Measurements from ENCODE around the gene P4HTM. TPM values are rescaled to one million over a fixed set of nuclear protein-coding genes. Genes with fewer than 3 reads are reported as not detected.

The P4HTM gene
- total RNA-seq, 1 donor from 2014 or later: 47.1 TPM

GRCh38 chr3:49025005-49025792 is 35.2 kb downstream of the P4HTM start:
- no peak for DNase-seq (ENCODE audit: low read depth)

DNA sequence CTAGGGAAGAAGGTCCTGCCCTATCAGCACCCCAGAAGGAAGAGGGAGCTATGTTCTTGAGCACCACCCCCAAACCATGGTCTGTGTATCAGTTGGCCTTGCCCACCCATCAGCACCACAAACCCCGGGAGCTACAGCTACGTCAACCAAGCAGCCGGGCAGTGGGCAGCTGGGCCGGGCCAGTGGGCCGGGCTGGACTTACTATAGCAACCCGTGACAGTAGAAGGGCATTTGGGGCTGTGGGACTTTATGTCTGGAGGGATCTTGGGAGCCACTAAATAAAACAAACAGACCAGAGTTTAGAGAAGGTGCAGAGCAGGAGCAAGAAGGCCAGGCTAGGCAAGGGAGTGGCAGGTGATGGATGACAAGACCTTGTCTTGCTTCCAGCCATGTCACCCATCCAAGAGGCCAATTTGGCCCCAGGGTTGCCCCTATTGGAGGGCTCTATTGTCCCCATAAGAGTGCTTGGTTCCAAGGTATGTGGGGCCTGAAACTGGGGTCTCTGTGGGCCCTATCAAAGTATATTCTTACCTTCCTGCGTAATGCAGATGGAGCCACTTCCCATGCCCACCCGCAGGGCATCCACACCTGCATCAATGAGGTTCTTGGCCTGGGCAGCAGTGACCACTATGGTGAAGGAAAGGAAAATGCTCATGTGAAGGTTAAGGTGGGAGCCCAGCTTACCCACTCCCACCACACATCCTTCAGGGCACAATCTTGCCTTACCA is 35.9 kb downstream of the P4HTM start:
- DNase-seq (ENCODE audit: low read depth): no peak

- DNase-seq (ENCODE audit: low read depth): no peak
These were observed 36.5 kb downstream of the P4HTM start for GRCh38 chr3:49026536-49026935.

- DNase-seq (ENCODE audit: low read depth): no peak
These were observed 37.6 kb downstream of the P4HTM start for GRCh38 chr3:49027634-49028033.

DNA sequence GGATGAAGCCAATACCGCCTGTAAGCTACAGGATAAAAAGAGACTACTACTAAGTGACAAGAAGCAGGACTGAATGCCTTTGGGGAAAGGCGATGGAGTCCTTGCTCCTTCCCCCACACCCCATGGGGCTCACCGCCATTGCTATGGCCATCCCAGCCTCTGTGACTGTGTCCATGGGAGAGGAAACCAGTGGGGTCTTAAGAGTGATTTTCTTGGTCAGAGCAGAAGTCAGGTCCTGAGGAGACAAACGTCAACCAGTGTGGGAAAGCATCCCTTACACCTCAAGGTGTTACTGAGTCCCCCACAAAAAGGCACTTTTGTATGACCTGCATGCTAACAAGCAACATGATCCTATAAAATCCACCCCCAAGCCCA is 38.2 kb downstream of the P4HTM start:
- no peak for DNase-seq (ENCODE audit: low read depth)

DNA sequence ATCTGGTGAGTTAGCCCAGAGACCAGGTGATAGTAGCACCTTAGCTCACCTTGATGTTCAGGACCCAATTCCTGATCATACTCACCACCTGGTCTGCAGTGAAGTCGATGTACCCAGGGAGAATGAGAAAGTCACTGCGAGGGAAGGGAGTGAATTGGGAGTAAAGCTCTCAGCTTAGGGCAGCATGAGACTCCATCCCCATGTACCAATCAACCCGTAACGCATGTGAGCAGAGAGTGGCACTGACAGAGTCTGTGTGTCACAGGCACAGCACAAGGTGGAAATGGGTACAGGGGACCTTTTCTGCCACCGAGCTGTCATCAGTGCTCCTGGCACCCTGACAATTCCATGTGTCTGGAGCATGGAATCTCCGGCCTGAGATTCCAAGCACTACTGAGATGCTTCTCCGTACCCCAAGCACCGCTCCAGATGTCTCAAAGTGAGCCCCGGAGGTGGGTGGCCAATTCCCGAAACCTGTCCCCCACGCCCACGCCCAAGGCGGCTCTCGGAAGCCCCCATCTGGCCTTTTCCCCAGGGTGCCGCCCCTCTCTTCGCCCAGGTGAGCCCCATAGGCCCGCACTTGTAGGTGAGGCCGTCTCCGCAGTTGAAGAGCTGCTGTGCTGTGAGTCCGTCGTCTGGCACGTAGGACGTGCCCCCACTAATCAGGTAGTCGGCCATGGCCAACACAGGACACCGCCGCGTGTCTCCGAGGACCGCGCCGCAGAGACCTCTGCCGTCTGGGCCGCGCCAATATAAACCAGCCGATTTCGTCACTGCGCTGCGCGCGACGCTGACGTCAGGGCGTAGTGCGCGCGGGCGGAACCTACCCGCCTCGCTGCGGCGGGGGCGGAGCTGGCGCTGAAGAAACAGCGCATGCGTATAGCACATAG is 38.9 kb downstream of the P4HTM start, which contains the start of gene IMPDH2:
TSS of gene IMPDH2 (minus strand) at position 726 of the 890 bp plus-strand sequence. CDS start at position 678, 48 bp downstream.
- DNase-seq (ENCODE audit: low read depth): peak; percentile 81

- DNase-seq (ENCODE audit: low read depth): no peak
These were observed 39.5 kb downstream of the P4HTM start for GRCh38 chr3:49029563-49029884.

GRCh38 chr3:49030321-49030720 is 40.3 kb downstream of the P4HTM start:
- DNase-seq (ENCODE audit: low read depth): no peak

- DNase-seq (ENCODE audit: low read depth): peak; percentile 38
These were observed 42.7 kb downstream of the P4HTM start for GRCh38 chr3:49032646-49033304.

DNA sequence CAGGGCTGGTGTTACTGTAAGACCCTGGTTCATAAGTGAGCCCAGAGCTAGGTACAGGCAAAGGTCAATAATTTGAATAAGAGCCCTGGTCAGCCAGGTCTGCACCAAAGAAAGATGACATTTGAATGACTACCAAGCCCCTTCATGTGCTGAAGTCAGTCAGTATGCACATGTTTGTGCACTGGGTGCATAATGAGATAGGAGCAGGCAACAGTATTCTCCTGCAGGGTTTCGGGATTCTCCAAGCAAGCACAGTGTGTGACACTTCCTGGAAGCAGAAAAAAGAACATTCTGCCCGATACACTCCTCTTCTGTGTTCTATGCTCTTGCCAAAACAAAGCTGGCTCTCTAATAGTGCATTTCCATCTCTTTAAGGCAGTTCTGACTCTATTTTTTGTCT is 44.6 kb downstream of the P4HTM start:
- no peak for DNase-seq (ENCODE audit: low read depth)

- DNase-seq (ENCODE audit: low read depth): no peak
These were observed 45.2 kb downstream of the P4HTM start for GRCh38 chr3:49035281-49035680.

- DNase-seq (ENCODE audit: low read depth): no peak
These were observed 63.5 kb downstream of the P4HTM start for GRCh38 chr3:49053543-49053942.

- no peak for DNase-seq (ENCODE audit: low read depth)
These were observed 64.4 kb downstream of the P4HTM start for GRCh38 chr3:49054344-49054862.

Other genes with a start within 250 kb of the P4HTM start
- gene PRKAR2A, start 142.4 kb upstream of the P4HTM start, total RNA-seq: 33.5 and 44.5 TPM in 2 replicates
- 22.4 and 23.4 TPM in 2 replicates for gene SLC25A20, start 91.4 kb upstream of the P4HTM start, total RNA-seq
- 63.2 and 79.8 TPM in 2 replicates for gene ARIH2, start 71.4 kb upstream of the P4HTM start, total RNA-seq
- 69.8 and 134 TPM in 2 replicates for gene WDR6, start 17.1 kb downstream of the P4HTM start, total RNA-seq
- gene DALRD3, start 28.3 kb downstream of the P4HTM start, total RNA-seq: 54.4 and 64.5 TPM in 2 replicates
- 50.5 and 66.9 TPM in 2 replicates for gene NDUFAF3, start 31.9 kb downstream of the P4HTM start, total RNA-seq
- gene IMPDH2, start 39.2 kb downstream of the P4HTM start, total RNA-seq: 135 and 218 TPM in 2 replicates
- gene QRICH1, start 103.8 kb downstream of the P4HTM start, total RNA-seq: 55.3 and 94.3 TPM in 2 replicates
- 316 and 381 TPM in 2 replicates for gene QARS1, start 114.5 kb downstream of the P4HTM start, total RNA-seq
- 39.2 and 68.0 TPM in 2 replicates for gene USP19, start 130.6 kb downstream of the P4HTM start, total RNA-seq
- 262 and 645 TPM in 2 replicates for gene LAMB2, start 142.8 kb downstream of the P4HTM start, total RNA-seq
- gene CCDC71, start 176.1 kb downstream of the P4HTM start, total RNA-seq: 15.1 and 28.7 TPM in 2 replicates
- gene KLHDC8B, start 181.4 kb downstream of the P4HTM start, total RNA-seq: 20.1 and 26.6 TPM in 2 replicates

Measured in renal cortical epithelial cell (primary cell).